ENCODE results near the gene REPS1.

DNA sequence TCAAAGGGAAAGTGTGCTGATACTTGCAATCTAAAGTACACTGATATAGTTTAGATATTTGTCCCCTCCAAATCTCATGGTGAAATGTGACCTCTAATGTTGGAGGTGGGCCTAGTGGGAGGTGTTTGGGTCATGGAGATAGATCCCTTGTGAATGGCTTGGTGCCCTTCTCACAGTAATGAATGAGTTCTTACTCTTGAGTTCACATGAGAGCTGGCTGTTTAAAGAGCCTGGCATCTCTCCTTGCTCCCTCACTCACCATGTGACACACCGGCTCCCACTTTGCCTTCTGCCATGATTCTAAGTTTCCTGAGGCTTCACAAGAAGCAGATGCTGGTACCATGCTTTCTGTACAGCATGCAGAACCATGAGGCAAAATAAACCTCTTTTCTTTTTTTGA is 78.1 kb downstream of the REPS1 start:
- TF ChIP-seq PRDM1 (tag by site-specific recombination; IDR thresholded peaks at IDR 0.05) (no peak), ZNF701 (tag by site-specific recombination; IDR thresholded peaks at IDR 0.05) (no peak), TCF7L2 (IDR thresholded peaks at IDR 0.05; ENCODE audit: borderline replicate concordance, low read depth, low read length) (no peak), ZNF416 (tag by site-specific recombination; IDR thresholded peaks at IDR 0.05) (no peak), ZNF184 (tag by site-specific recombination; IDR thresholded peaks at IDR 0.05) (no peak), ZNF354C (tag by site-specific recombination; IDR thresholded peaks at IDR 0.05; ENCODE audit: borderline replicate concordance, low read depth) (no peak), SALL2 (tag by site-specific recombination; IDR thresholded peaks at IDR 0.05; ENCODE audit: borderline replicate concordance) (no peak), ZBTB7A (tag by site-specific recombination; IDR thresholded peaks at IDR 0.05; ENCODE audit: low read depth) (no peak)
- TF ChIP-seq, protein P1, sequence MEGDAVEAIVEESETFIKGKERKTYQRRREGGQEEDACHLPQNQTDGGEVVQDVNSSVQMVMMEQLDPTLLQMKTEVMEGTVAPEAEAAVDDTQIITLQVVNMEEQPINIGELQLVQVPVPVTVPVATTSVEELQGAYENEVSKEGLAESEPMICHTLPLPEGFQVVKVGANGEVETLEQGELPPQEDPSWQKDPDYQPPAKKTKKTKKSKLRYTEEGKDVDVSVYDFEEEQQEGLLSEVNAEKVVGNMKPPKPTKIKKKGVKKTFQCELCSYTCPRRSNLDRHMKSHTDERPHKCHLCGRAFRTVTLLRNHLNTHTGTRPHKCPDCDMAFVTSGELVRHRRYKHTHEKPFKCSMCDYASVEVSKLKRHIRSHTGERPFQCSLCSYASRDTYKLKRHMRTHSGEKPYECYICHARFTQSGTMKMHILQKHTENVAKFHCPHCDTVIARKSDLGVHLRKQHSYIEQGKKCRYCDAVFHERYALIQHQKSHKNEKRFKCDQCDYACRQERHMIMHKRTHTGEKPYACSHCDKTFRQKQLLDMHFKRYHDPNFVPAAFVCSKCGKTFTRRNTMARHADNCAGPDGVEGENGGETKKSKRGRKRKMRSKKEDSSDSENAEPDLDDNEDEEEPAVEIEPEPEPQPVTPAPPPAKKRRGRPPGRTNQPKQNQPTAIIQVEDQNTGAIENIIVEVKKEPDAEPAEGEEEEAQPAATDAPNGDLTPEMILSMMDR (tag by site-specific recombination; IDR thresholded peaks at IDR 0.05): no peak
- TF ChIP-seq, protein P2, sequence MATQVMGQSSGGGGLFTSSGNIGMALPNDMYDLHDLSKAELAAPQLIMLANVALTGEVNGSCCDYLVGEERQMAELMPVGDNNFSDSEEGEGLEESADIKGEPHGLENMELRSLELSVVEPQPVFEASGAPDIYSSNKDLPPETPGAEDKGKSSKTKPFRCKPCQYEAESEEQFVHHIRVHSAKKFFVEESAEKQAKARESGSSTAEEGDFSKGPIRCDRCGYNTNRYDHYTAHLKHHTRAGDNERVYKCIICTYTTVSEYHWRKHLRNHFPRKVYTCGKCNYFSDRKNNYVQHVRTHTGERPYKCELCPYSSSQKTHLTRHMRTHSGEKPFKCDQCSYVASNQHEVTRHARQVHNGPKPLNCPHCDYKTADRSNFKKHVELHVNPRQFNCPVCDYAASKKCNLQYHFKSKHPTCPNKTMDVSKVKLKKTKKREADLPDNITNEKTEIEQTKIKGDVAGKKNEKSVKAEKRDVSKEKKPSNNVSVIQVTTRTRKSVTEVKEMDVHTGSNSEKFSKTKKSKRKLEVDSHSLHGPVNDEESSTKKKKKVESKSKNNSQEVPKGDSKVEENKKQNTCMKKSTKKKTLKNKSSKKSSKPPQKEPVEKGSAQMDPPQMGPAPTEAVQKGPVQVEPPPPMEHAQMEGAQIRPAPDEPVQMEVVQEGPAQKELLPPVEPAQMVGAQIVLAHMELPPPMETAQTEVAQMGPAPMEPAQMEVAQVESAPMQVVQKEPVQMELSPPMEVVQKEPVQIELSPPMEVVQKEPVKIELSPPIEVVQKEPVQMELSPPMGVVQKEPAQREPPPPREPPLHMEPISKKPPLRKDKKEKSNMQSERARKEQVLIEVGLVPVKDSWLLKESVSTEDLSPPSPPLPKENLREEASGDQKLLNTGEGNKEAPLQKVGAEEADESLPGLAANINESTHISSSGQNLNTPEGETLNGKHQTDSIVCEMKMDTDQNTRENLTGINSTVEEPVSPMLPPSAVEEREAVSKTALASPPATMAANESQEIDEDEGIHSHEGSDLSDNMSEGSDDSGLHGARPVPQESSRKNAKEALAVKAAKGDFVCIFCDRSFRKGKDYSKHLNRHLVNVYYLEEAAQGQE (tag by site-specific recombination; IDR thresholded peaks at IDR 0.05): no peak
- TF ChIP-seq, protein P3, sequence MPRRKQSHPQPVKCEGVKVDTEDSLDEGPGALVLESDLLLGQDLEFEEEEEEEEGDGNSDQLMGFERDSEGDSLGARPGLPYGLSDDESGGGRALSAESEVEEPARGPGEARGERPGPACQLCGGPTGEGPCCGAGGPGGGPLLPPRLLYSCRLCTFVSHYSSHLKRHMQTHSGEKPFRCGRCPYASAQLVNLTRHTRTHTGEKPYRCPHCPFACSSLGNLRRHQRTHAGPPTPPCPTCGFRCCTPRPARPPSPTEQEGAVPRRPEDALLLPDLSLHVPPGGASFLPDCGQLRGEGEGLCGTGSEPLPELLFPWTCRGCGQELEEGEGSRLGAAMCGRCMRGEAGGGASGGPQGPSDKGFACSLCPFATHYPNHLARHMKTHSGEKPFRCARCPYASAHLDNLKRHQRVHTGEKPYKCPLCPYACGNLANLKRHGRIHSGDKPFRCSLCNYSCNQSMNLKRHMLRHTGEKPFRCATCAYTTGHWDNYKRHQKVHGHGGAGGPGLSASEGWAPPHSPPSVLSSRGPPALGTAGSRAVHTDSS (tag by site-specific recombination; IDR thresholded peaks at IDR 0.05): no peak
- TF ChIP-seq, protein P4, sequence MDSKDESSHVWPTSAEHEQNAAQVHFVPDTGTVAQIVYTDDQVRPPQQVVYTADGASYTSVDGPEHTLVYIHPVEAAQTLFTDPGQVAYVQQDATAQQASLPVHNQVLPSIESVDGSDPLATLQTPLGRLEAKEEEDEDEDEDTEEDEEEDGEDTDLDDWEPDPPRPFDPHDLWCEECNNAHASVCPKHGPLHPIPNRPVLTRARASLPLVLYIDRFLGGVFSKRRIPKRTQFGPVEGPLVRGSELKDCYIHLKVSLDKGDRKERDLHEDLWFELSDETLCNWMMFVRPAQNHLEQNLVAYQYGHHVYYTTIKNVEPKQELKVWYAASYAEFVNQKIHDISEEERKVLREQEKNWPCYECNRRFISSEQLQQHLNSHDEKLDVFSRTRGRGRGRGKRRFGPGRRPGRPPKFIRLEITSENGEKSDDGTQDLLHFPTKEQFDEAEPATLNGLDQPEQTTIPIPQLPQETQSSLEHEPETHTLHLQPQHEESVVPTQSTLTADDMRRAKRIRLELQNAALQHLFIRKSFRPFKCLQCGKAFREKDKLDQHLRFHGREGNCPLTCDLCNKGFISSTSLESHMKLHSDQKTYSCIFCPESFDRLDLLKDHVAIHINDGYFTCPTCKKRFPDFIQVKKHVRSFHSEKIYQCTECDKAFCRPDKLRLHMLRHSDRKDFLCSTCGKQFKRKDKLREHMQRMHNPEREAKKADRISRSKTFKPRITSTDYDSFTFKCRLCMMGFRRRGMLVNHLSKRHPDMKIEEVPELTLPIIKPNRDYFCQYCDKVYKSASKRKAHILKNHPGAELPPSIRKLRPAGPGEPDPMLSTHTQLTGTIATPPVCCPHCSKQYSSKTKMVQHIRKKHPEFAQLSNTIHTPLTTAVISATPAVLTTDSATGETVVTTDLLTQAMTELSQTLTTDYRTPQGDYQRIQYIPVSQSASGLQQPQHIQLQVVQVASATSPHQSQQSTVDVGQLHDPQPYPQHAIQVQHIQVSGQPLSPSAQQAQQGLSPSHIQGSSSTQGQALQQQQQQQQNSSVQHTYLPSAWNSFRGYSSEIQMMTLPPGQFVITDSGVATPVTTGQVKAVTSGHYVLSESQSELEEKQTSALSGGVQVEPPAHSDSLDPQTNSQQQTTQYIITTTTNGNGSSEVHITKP (tag by site-specific recombination; IDR thresholded peaks at IDR 0.05): no peak

All from HEK293 (cell line).